Transverse colon (tissue), 3 donors: ENCODE measurements around the gene CDC42EP1.

ENCODE experiments used
- CTCF ChIP-seq, 5 experiments: fragments of 200-600 bp in 3 of 5; fragments of 450-650 bp in 2 of 5; sonication (generic) in 3 of 5; IDR thresholded peaks; 1 replicate in 2 of 5; 2 replicates in 3 of 5; pipeline ENCODE4 v1.5.1; 2016 to 2017; ENCODE audit warnings: antibody characterized with exemption in 5 of 5, inconsistent platforms in 3 of 5, mild to moderate bottlenecking in 2 of 5, moderate library complexity in 1 of 5
- EP300 ChIP-seq: sonication (generic); formaldehyde crosslinking; IDR thresholded peaks from one replicate; pipeline ENCODE4 v1.6.1; 2017; ENCODE audit warnings: antibody characterized with exemption, low read depth
- POLR2A ChIP-seq: fragments of 450-650 bp; IDR thresholded peaks from one replicate; pipeline ENCODE4 v1.6.1; 2016; ENCODE audit warnings: antibody characterized with exemption, mild to moderate bottlenecking, moderate library complexity

GRCh38 chr22:37578002-37578401 lies 17.7 kb downstream of the CDC42EP1 start:
- TF ChIP-seq POLR2A (no peak), CTCF (IDR thresholded peaks at IDR 0.05) (no peak), EP300 (no peak)
